Prostate gland (tissue), 2 donors: ENCODE measurements around the gene COL23A1. TPM values are rescaled to one million over a fixed set of nuclear protein-coding genes. Genes with fewer than 3 reads are reported as not detected.
"Not testable (repeated sequence)": the region's sequence is repeated elsewhere in the genome, so short reads cannot be mapped to it uniquely, and the experiment has no call there.

Source experiments
- DNase-seq: peaks from one replicate; pipeline ENCODE4 v3.0.0-alpha.2; 2019; ENCODE audit warnings: low spot score
- H3K27ac ChIP-seq, 2 donors: fragments of 200-600 bp; sonication (generic); 2 replicates each; pipeline ENCODE4 v1.5.1; 2017 to 2019
- H3K27me3 ChIP-seq: fragments of 200-600 bp; sonication (generic); replicated peaks from 2 replicates; pipeline ENCODE4 v1.5.1; 2019; ENCODE audit not compliant: insufficient read depth
- H3K36me3 ChIP-seq, 2 donors: fragments of 200-600 bp; sonication (generic); 1 replicate in 1 of 2; 2 replicates in 1 of 2; pipeline versions ENCODE4 v1.5.1 to v1.8.1; 2017 to 2019
- H3K4me1 ChIP-seq: fragments of 200-600 bp; sonication (generic); replicated peaks from 2 replicates; pipeline ENCODE4 v1.5.1; 2019
- H3K4me3 ChIP-seq, 2 donors: fragments of 200-600 bp; sonication (generic); 2 replicates each; pipeline ENCODE4 v1.5.1; 2017 to 2019
- H3K9me3 ChIP-seq: fragments of 200-600 bp; sonication (generic); 2 replicates; pipeline ENCODE4 v1.5.1; 2017
- POLR2A ChIP-seq: fragments of 450-650 bp; IDR thresholded peaks from one replicate; pipeline ENCODE4 v1.6.1; 2016; ENCODE audit warnings: antibody characterized with exemption, mild to moderate bottlenecking
- POLR2AphosphoS5 ChIP-seq: sonication (generic); formaldehyde crosslinking; IDR thresholded peaks from one replicate; pipeline ENCODE4 v1.6.1; 2017; ENCODE audit warnings: antibody characterized with exemption
- WGBS: methylation state at CpG from one replicate; pipeline ENCODE4 v1.1.5; 2018; 5-methylcytosine and 5-hydroxymethylcytosine counted together
- intact Hi-C: fragments of 100-400 bp; cut with DNase I; formaldehyde crosslinking; loops from one replicate; pipeline ENCODE4 v1.14.2; 2022
- total RNA-seq, 2 donors: library from RNA; depleted of rRNA; stranded (reverse); fragments of >200 nt; gene quantifications; one replicate each; pipeline ENCODE4 v1.1.0, GENCODE V29; 2016
- TF ChIP-seq, protein P1 (sequence below), 4 experiments: fragments of 200-600 bp in 2 of 4; fragments of 450-650 bp in 2 of 4; sonication (generic) in 2 of 4; IDR thresholded peaks; 1 replicate in 3 of 4; 2 replicates in 1 of 4; pipeline ENCODE4 v1.5.1; 2016 to 2019; ENCODE audit warnings: antibody characterized with exemption in 4 of 4, mild to moderate bottlenecking in 2 of 4, moderate library complexity in 2 of 4

Gene COL23A1
- total RNA-seq, 2 donors from 2014 or later: 2.7 to 6.1 TPM

DNA sequence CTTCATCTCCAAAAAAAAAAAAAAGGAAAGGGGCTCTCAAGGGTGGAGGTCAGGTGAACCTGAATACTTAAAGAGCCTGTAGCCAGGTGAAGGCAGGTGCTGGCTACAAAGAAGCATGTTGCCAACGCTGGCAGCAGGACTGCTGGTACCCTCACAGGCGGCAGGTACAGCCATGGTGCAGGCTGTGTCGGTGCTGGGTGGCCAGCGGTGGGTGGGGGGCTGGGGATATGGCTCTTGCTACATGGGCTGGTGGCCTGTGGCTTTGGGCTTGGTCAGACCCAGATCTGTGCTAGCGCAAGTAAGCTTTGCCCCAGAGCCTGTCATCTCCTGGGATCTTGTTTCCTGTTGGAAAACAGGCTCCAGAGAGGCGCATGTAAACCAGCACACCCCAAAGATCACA is 271.3 kb downstream of the COL23A1 start:
- Histone ChIP-seq H3K27ac (no peak overlapping the region), H3K36me3 (no peaks in the 10 kb centered on the region), H3K27me3 (no peaks in the 10 kb centered on the region), H3K4me3 (no peak overlapping the region), H3K9me3 (no peaks in the 10 kb centered on the region), H3K4me1 (no peaks in the 10 kb centered on the region)
- 95% methylated on average over 6 of the region's 6 CpGs for WGBS
- intact Hi-C loops: no loop called here
- DNase-seq: no peak
- TF ChIP-seq POLR2AphosphoS5 (no peak), POLR2A (no peak)
- TF ChIP-seq, protein P1, sequence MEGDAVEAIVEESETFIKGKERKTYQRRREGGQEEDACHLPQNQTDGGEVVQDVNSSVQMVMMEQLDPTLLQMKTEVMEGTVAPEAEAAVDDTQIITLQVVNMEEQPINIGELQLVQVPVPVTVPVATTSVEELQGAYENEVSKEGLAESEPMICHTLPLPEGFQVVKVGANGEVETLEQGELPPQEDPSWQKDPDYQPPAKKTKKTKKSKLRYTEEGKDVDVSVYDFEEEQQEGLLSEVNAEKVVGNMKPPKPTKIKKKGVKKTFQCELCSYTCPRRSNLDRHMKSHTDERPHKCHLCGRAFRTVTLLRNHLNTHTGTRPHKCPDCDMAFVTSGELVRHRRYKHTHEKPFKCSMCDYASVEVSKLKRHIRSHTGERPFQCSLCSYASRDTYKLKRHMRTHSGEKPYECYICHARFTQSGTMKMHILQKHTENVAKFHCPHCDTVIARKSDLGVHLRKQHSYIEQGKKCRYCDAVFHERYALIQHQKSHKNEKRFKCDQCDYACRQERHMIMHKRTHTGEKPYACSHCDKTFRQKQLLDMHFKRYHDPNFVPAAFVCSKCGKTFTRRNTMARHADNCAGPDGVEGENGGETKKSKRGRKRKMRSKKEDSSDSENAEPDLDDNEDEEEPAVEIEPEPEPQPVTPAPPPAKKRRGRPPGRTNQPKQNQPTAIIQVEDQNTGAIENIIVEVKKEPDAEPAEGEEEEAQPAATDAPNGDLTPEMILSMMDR (IDR thresholded peaks at IDR 0.05): no peak

DNA sequence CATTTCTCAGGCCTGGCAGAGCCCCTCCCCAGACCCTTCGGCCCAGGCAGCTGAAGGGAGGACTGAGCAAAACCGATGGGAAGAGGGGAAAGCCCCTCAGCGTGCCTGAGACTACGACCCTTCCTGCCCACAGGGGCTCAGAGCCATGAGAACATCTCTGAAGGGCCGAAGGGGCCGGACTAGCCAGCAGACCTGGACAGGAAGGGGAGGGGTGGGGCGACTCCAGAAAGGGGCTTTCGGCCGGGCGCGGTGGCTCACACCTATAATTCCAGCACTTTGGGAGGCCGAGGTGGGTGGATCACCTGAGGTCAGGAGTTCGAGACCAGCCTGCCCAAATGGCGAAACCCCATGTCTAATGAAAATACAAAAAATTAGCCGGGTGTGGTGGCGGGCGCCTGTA is 271.8 kb downstream of the COL23A1 start:
- intact Hi-C loops: no loop called here

DNA sequence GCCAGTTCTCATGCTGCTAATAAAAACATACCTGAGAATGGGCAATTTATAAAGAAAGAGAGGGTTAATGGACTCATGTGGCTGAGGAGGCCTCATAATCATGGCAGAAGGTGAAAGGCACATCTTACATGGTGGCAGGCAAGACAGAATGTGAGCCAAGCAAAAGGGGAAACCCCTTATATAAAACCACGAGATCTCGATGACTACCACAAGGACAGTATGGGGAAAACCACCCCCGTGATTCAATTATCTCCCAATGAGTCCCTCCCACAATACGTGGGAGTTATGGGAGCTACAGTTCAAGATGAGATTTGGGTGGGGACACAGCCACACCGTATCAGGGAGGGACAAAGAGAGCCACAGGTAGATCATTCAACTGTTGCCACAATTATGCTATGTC is 272.5 kb downstream of the COL23A1 start:
- H3K36me3 ChIP-seq, H3K27ac ChIP-seq, DNase-seq, H3K27me3 ChIP-seq, H3K4me3 ChIP-seq, H3K4me1 ChIP-seq, intact Hi-C loops, H3K9me3 ChIP-seq: not testable (repeated sequence)
- WGBS: 93% methylated on average over 5 of the region's 5 CpGs

More for the DNA sequence above, 271.8 kb downstream of the COL23A1 start:
- no peak overlapping the region for H3K4me3 ChIP-seq
- H3K4me1 ChIP-seq: no peaks in the 10 kb centered on the region
- 95% methylated on average over 17 of the region's 17 CpGs for WGBS
- H3K36me3 ChIP-seq: no peaks in the 10 kb centered on the region
- no peak overlapping the region for H3K27ac ChIP-seq
- no peaks in the 10 kb centered on the region for H3K27me3 ChIP-seq
- no peak for TF ChIP-seq POLR2AphosphoS5
- no peak for DNase-seq
- H3K9me3 ChIP-seq: no peaks in the 10 kb centered on the region

DNA sequence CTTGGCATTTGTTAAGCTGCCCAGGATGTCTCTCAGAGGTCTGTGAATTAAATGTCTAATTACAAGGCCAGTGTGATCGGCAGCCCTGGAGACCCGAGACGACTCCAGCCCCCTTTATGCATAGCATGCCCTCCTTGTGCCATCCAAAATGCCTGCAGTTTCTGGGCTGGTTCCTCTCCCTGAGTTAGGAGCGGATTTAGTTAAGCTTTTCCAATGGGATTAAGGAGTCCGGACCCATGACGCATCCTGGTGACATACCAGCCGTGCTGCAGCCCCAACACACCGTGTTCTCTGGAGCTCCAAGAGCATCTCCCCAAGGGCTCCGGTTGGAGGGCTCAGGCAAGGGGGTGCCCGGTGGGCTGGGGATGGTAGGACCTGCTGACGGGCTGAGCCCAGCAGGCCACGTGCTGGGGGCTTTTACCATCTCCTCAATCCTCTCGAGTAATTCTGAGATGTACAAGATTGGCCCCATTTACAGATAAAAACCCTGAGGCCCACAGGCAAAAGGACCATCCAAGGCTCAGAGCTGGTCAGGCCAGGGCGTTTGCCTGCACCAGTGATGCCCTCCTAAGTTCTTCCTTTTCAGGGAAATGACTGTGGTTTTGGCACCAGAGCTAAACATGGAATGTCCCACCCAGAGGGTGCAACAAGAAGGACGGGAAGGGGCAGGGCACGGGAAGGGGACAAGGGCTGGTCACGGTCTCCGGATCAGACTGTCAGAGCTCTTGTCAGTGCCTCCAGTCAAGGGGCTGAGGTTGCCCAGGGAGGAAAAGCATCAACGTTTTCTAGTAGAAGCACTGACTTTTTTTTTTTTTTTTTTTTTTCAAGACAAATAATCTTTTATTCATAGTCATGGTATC is 275.0 kb downstream of the COL23A1 start:
- TF ChIP-seq POLR2A (no peak), POLR2AphosphoS5 (no peak)
- TF ChIP-seq, protein P1 (IDR thresholded peaks at IDR 0.05): no peak
- Histone ChIP-seq H3K27me3 (no peaks in the 10 kb centered on the region), H3K4me3 (no peak overlapping the region), H3K9me3 (no peaks in the 10 kb centered on the region), H3K27ac (no peak overlapping the region), H3K4me1 (no peaks in the 10 kb centered on the region), H3K36me3 (no peaks in the 10 kb centered on the region)
- 85% methylated on average over 19 of the region's 19 CpGs for WGBS
- intact Hi-C loops: no loop called here
- no peak for DNase-seq

DNA sequence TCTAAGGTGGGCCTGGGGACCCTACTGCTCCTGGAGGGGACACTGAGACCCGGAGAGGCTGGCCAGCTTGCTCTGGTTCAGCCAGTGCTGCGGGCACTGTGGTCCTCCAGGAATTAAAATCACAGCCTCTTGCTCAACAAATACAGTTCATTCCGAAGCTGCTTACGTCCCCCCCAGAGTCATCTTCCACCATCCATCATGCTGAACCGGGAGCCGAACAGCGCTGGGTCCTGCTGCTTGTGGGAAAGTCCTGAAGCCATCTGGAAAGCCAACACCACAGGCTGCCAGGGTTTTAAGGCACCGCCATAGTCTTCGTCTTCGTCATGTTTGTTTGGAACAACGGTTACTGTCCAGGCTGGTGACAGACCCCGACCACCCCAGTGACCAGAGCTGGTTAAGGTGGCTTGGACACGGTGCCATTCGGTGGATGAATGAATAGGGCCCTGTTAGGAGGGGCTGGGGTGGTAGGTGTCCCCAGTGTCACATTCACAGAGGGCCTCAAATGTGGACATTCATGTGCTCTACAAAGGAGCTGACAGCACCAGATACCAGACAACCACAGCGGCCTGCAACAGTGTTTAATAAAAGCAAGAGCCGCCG is 276.0 kb downstream of the COL23A1 start:
- DNase-seq: no peak
- Histone ChIP-seq H3K27ac (no peak overlapping the region), H3K27me3 (no peaks in the 10 kb centered on the region), H3K36me3 (no peaks in the 10 kb centered on the region), H3K4me3 (no peak overlapping the region), H3K9me3 (no peaks in the 10 kb centered on the region), H3K4me1 (no peaks in the 10 kb centered on the region)
- TF ChIP-seq POLR2AphosphoS5 (no peak), POLR2A (no peak)
- TF ChIP-seq, protein P1 (IDR thresholded peaks at IDR 0.05): no peak
- WGBS: 86% methylated on average over 17 of the region's 17 CpGs
- intact Hi-C loops: no loop called here

DNA sequence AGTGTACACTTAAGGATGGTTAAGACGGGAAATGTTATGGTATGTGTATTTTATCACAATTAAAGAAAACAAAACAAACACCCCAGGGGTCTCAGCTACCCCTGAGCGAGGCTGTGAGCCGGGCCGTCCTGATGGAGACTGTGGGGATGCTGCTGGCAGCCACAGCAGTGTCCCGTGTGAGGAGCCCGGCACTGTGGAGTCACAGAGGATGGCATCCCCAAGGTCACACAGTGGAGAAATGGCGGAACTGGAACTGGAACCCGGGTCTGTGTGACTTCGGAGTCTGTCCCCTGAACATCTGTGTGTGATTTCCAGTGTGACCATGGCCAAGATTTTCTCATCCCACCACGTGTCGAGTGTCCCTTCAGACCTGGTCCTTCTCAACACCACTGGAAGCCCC is 276.9 kb downstream of the COL23A1 start:
- DNase-seq: no peak
- intact Hi-C loops: no loop called here
- Histone ChIP-seq H3K36me3 (no peaks in the 10 kb centered on the region), H3K27ac (no peak overlapping the region), H3K27me3 (no peaks in the 10 kb centered on the region), H3K9me3 (no peaks in the 10 kb centered on the region), H3K4me1 (no peaks in the 10 kb centered on the region), H3K4me3 (no peak overlapping the region)
- no peak for TF ChIP-seq POLR2A
- TF ChIP-seq, protein P1 (IDR thresholded peaks at IDR 0.05): no peak
- TF ChIP-seq POLR2AphosphoS5: no peak
- 97% methylated on average over 11 of the region's 11 CpGs for WGBS
